Uterus (tissue), 2 donors: ENCODE measurements around the gene NUDT1.

Experiments used
- CTCF ChIP-seq, 4 experiments: fragments of 200-600 bp in 2 of 4; fragments of 450-650 bp in 2 of 4; sonication (generic) in 2 of 4; IDR thresholded peaks; one replicate each; pipeline ENCODE4 v1.5.1; 2016 to 2019; ENCODE audit warnings: antibody characterized with exemption in 4 of 4, mild to moderate bottlenecking in 2 of 4, moderate library complexity in 1 of 4
- POLR2A ChIP-seq, 2 donors: fragments of 450-650 bp; IDR thresholded peaks; one replicate each; pipeline ENCODE4 v1.6.1; 2016; ENCODE audit warnings: antibody characterized with exemption in 2 of 2, mild to moderate bottlenecking in 1 of 2, moderate library complexity in 1 of 2

GRCh38 chr7:2220506-2220905, 21.5 kb upstream of the NUDT1 start:
- TF ChIP-seq CTCF (IDR thresholded peaks at IDR 0.05) (no peak), POLR2A (IDR thresholded peaks at IDR 0.05) (no peak)
